ENCODE measurements around the gene C16orf89.

C16orf89 gene

GRCh38 chr16:5012887-5013286 is 52.9 kb downstream of the C16orf89 start:
- no peak for DNase-seq (ENCODE audit: low read depth, low spot score)
- no peak for TF ChIP-seq POLR2AphosphoS5 (IDR thresholded peaks at IDR 0.05; ENCODE audit: borderline replicate concordance, low read depth, low read length)
- no peak for TF ChIP-seq FOXP2 (optimal IDR thresholded peaks at IDR 0.05; ENCODE audit: control extremely low read depth, extremely low read length, insufficient read depth)
- TF ChIP-seq EZH2 (IDR thresholded peaks at IDR 0.05): no peak

DNA sequence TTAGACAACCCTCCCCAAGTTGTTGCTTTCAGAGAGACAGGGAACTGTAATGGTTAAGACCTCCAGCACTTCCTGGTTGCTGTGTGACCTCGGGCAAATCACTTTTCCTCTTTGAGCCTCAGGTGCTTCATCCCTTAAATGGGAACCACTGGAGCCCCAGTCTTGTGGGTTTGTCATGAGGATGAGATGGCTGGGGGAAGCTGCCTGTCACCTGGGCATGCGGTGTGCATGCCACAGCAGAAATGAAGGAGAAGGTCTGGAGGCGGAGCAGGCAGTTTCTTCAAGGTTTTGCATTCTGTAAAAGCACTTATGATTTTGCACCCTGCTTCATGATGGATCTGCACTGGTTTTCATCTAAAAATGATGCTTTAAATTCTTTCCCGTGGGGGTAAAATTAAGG is 54.1 kb downstream of the C16orf89 start:
- Histone ChIP-seq H3K9ac (ENCODE audit: insufficient read length) (no peak overlapping the region), H3K9me3 (ENCODE audit: low read depth, low read length) (no peaks in the 10 kb centered on the region), H3K4me3 (no peak overlapping the region), H3K27ac (no peak overlapping the region), H3K36me3 (ENCODE audit: insufficient read depth, low read length) (no peaks in the 10 kb centered on the region)
- no peak for DNase-seq (ENCODE audit: low read depth, low spot score)
- TF ChIP-seq EZH2 (IDR thresholded peaks at IDR 0.05) (no peak), POLR2AphosphoS5 (IDR thresholded peaks at IDR 0.05; ENCODE audit: borderline replicate concordance, low read depth, low read length) (no peak), FOXP2 (optimal IDR thresholded peaks at IDR 0.05; ENCODE audit: control extremely low read depth, extremely low read length, insufficient read depth) (no peak)

More at GRCh38 chr16:5012887-5013286, 52.9 kb downstream of the C16orf89 start:
- Histone ChIP-seq H3K36me3 (ENCODE audit: insufficient read depth, low read length) (no peaks in the 10 kb centered on the region), H3K27ac (no peak overlapping the region), H3K9me3 (ENCODE audit: low read depth, low read length) (no peaks in the 10 kb centered on the region), H3K4me3 (no peak overlapping the region), H3K9ac (ENCODE audit: insufficient read length) (no peak overlapping the region)

DNA sequence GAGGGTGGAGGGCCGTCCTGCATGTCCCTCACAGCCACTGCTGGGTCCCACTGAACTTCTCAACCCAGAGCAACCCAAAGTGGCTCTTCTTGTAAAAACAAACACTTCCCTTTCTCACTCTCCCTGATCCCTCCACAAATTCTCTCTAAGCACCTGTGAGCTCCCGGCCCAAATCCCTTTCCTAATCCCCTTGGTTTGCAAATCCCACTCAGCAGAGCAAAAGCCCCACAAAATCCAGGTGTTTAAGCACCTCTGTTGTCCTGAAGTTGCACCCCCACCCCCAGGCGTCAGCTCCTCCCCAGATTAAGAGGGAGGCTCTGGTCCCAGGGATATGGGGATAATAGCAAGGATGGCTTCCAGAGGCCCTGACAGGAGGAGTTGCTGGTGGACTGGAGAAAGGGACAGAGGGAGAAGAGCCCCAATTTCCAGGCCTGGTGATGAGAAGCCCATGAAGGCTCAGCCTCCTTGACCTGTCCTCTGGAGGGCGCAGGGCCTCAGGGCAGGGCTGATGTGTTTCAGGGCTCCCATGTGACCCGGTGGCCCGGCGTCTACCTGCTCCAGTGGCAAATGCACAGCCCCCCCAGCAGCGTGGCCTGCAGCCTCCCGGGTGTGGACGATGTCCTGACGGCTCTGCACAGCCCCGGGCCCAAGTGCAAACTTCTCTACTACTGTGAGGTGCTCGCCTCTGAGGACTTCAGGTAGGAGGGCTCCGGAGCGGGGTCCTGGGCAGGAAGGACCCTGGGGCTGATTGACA is 55.0 kb downstream of the C16orf89 start:
- no peak for DNase-seq (ENCODE audit: low read depth, low spot score)
- Histone ChIP-seq H3K9ac (ENCODE audit: insufficient read length) (no peak overlapping the region), H3K4me3 (no peak overlapping the region), H3K9me3 (ENCODE audit: low read depth, low read length) (no peaks in the 10 kb centered on the region), H3K27ac (no peak overlapping the region), H3K36me3 (ENCODE audit: insufficient read depth, low read length) (no peaks in the 10 kb centered on the region)
- no peak for TF ChIP-seq EZH2 (IDR thresholded peaks at IDR 0.05)

DNA sequence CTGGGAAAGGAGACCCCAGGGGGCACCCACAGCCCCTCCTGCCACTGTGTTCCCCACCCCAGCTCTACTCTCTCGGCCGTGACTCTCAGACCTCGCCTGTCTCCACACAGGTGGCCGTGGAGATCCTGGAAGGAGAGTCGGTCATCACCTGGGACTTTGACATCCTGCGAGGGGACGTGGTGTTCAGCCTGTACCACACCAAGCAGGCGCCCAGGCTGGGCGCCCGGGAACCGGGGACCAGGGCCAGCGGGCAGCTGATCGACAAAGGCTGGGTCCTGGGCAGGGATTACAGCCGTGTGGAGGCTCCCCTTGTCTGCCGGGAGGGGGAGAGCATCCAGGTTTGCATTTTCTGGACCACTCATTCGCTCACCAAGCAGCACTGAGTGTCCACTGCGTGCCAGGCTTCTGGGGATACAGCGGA is 57.4 kb downstream of the C16orf89 start:
- no peak for DNase-seq (ENCODE audit: low read depth, low spot score)
- Histone ChIP-seq H3K9ac (ENCODE audit: insufficient read length) (no peak overlapping the region), H3K4me3 (no peak overlapping the region), H3K27ac (no peak overlapping the region), H3K36me3 (ENCODE audit: insufficient read depth, low read length) (no peaks in the 10 kb centered on the region), H3K9me3 (ENCODE audit: low read depth, low read length) (no peaks in the 10 kb centered on the region)
- TF ChIP-seq EZH2 (IDR thresholded peaks at IDR 0.05) (no peak), FOXP2 (optimal IDR thresholded peaks at IDR 0.05; ENCODE audit: control extremely low read depth, extremely low read length, insufficient read depth) (no peak), POLR2AphosphoS5 (IDR thresholded peaks at IDR 0.05; ENCODE audit: borderline replicate concordance, low read depth, low read length) (no peak)

DNA sequence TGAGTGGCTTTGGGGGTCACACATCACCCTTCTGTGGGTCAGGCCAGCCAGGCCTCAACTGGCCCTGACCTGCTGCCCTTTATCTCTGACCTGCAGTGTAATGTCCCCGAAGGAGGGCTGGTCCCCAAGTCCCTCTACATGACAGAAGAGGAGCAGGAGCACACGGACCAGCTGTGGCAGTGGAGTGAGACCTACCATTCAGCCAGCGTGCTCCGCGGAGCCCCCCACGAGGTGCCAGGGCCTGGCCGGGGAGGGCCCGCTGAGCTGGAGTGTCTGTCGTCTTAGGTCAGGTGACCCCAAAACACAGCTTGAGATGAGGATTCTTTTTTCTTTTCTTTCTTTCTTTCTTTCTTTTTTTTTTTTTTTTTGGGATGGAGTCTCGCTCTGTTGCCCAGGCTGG is 58.5 kb downstream of the C16orf89 start:
- TF ChIP-seq FOXP2 (optimal IDR thresholded peaks at IDR 0.05; ENCODE audit: control extremely low read depth, extremely low read length, insufficient read depth): no peak
- TF ChIP-seq POLR2AphosphoS5 (IDR thresholded peaks at IDR 0.05; ENCODE audit: borderline replicate concordance, low read depth, low read length): no peak
- TF ChIP-seq EZH2 (IDR thresholded peaks at IDR 0.05): no peak
- no peak for DNase-seq (ENCODE audit: low read depth, low spot score)
- Histone ChIP-seq H3K4me3 (no peak overlapping the region), H3K27ac (no peak overlapping the region), H3K9ac (ENCODE audit: insufficient read length) (no peak overlapping the region), H3K9me3 (ENCODE audit: low read depth, low read length) (no peaks in the 10 kb centered on the region), H3K36me3 (ENCODE audit: insufficient read depth, low read length) (no peaks in the 10 kb centered on the region)

- Histone ChIP-seq H3K4me3 (no peak overlapping the region), H3K36me3 (ENCODE audit: insufficient read depth, low read length) (no peaks in the 10 kb centered on the region), H3K9me3 (ENCODE audit: low read depth, low read length) (no peaks in the 10 kb centered on the region), H3K9ac (ENCODE audit: insufficient read length) (no peak overlapping the region), H3K27ac (no peak overlapping the region)
- no peak for DNase-seq (ENCODE audit: low read depth, low spot score)
- TF ChIP-seq POLR2AphosphoS5 (IDR thresholded peaks at IDR 0.05; ENCODE audit: borderline replicate concordance, low read depth, low read length) (no peak), EZH2 (IDR thresholded peaks at IDR 0.05) (no peak), FOXP2 (optimal IDR thresholded peaks at IDR 0.05; ENCODE audit: control extremely low read depth, extremely low read length, insufficient read depth) (no peak)
Measured at GRCh38 chr16:5006348-5007193, 59.2 kb downstream of the C16orf89 start.

GRCh38 chr16:5005916-5006315 is 59.8 kb downstream of the C16orf89 start:
- Histone ChIP-seq H3K9ac (ENCODE audit: insufficient read length) (no peak overlapping the region), H3K9me3 (ENCODE audit: low read depth, low read length) (no peaks in the 10 kb centered on the region), H3K36me3 (ENCODE audit: insufficient read depth, low read length) (no peaks in the 10 kb centered on the region), H3K27ac (no peak overlapping the region), H3K4me3 (no peak overlapping the region)
- no peak for DNase-seq (ENCODE audit: low read depth, low spot score)
- TF ChIP-seq FOXP2 (optimal IDR thresholded peaks at IDR 0.05; ENCODE audit: control extremely low read depth, extremely low read length, insufficient read depth) (no peak), POLR2AphosphoS5 (IDR thresholded peaks at IDR 0.05; ENCODE audit: borderline replicate concordance, low read depth, low read length) (no peak), EZH2 (IDR thresholded peaks at IDR 0.05) (no peak)

DNA sequence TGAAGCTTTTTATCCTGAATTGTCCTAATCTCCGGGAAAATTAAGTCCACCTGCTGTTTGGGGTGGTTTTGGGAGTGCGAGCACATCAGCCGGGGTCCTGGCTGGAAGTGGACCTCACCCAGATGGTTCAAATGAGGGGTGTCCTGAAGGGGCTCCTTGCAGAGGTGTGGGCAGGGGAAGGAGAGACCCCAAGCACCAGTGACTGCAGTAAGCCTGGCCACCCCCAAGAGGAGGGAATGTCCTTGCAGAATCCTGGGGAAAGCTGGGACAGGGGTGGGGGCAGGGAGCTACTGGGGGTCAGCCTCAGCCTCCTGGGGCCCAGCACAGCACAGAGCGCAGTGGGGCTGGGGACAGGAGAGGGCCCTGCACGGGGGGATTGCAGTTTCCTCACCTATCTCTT is 61.4 kb downstream of the C16orf89 start:
- Histone ChIP-seq H3K36me3 (ENCODE audit: insufficient read depth, low read length) (no peaks in the 10 kb centered on the region), H3K9me3 (ENCODE audit: low read depth, low read length) (no peaks in the 10 kb centered on the region), H3K9ac (ENCODE audit: insufficient read length) (no peak overlapping the region), H3K27ac (no peak overlapping the region), H3K4me3 (no peak overlapping the region)
- no peak for TF ChIP-seq EZH2 (IDR thresholded peaks at IDR 0.05)
- TF ChIP-seq FOXP2 (optimal IDR thresholded peaks at IDR 0.05; ENCODE audit: control extremely low read depth, extremely low read length, insufficient read depth): no peak
- no peak for TF ChIP-seq POLR2AphosphoS5 (IDR thresholded peaks at IDR 0.05; ENCODE audit: borderline replicate concordance, low read depth, low read length)
- DNase-seq (ENCODE audit: low read depth, low spot score): no peak
